HG03354 (cell line): ENCODE measurements around the gene MUS81.

Experiments used
- ATAC-seq: cut with Tn5 transposase; IDR thresholded peaks from one replicate; pipeline ENCODE4 v1.9.1; 2021; ENCODE audit warnings: mild to moderate bottlenecking; ENCODE audit not compliant: unreplicated experiment, poor library complexity, severe bottlenecking

Gene MUS81

GRCh38 chr11:65858681-65859087 lies 1.5 kb upstream of the MUS81 start:
- ATAC-seq = no peak

GRCh38 chr11:65859095-65859811 lies 980 bp upstream of the MUS81 start:
- peak; percentile 55 for ATAC-seq

GRCh38 chr11:65859812-65860277 lies 388 bp upstream of the MUS81 start:
- ATAC-seq = no peak

- no peak for ATAC-seq
Observed at GRCh38 chr11:65861165-65861505, 902 bp downstream of the MUS81 start.

- no peak for ATAC-seq
Observed at GRCh38 chr11:65861533-65862183, 1.4 kb downstream of the MUS81 start.

- no peak for ATAC-seq
Observed at GRCh38 chr11:65862191-65862735, 2.0 kb downstream of the MUS81 start.

- no peak for ATAC-seq
Observed at GRCh38 chr11:65862941-65863888, 3.0 kb downstream of the MUS81 start.

GRCh38 chr11:65863889-65864705 lies 3.9 kb downstream of the MUS81 start:
- no peak for ATAC-seq

- no peak for ATAC-seq
Observed at GRCh38 chr11:65864706-65865471, 4.7 kb downstream of the MUS81 start.

GRCh38 chr11:65865550-65866172 lies 5.4 kb downstream of the MUS81 start:
- no peak for ATAC-seq

GRCh38 chr11:65866509-65867283 lies 6.5 kb downstream of the MUS81 start:
- no peak for ATAC-seq

GRCh38 chr11:65867284-65868071 lies 7.2 kb downstream of the MUS81 start:
- no peak for ATAC-seq

GRCh38 chr11:65868076-65868667 lies 7.9 kb downstream of the MUS81 start:
- ATAC-seq = no peak

GRCh38 chr11:65868907-65869306 lies 8.7 kb downstream of the MUS81 start:
- ATAC-seq = no peak

- ATAC-seq = no peak
Observed at GRCh38 chr11:65869643-65870306, 9.5 kb downstream of the MUS81 start.

GRCh38 chr11:65870307-65870658 lies 10.1 kb downstream of the MUS81 start:
- no peak for ATAC-seq
